NB4 (cell line): ENCODE results near the gene VANGL2.

Experiments
- DNase-seq: peaks from one replicate; pipeline ENCODE4 v3.0.0; 2010; ENCODE audit warnings: low read depth
- H3K4me3 ChIP-seq: one replicate; pipeline ENCODE4 v1.5.1; 2011; ENCODE audit warnings: mild to moderate bottlenecking, low read depth, low read length, moderate library complexity
- CTCF ChIP-seq: IDR thresholded peaks from one replicate; pipeline ENCODE4 v1.5.1; 2012; ENCODE audit warnings: low read depth, low read length
- MYC ChIP-seq: IDR thresholded peaks from 2 replicates; pipeline ENCODE4 v1.6.1; 2011; ENCODE audit warnings: low read depth, low read length
- POLR2A ChIP-seq: IDR thresholded peaks from 2 replicates; pipeline ENCODE4 v1.6.1; 2011; ENCODE audit warnings: mild to moderate bottlenecking; ENCODE audit not compliant: insufficient read length; ENCODE audit errors: extremely low read depth
- TF ChIP-seq, protein P1 (sequence below): IDR thresholded peaks from 2 replicates; pipeline ENCODE4 v1.6.1; 2011; ENCODE audit warnings: low read depth, low read length

VANGL2 gene

DNA sequence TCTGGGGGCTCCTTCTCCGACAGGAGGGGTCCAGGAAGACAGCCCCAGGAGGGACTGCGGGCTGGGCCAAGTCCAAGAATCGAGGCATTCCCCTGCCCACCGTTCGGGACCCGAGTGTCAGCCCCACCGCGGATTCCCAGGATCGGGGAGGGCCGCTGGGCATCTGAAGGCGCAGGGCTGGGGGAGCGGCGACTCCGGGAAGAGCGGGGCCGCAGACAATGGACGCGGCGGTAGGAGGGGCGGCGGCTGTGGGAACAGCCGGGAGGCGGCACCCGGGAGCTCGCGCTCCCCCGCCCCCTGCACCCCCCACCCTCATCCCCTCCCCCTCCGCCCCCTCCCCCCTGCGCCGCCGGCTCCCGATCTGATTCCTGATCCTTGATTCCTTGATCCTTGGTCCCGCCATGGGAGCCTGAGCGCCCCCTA is at the start of gene VANGL2:
Gene VANGL2 (plus strand): TSS at position 342 of the 423 bp plus-strand sequence. CDS start 15,274 bp downstream, outside the sequence.
- DNase-seq, result peak; percentile 48
- TF ChIP-seq CTCF (no peak), POLR2A (no peak), MYC (no peak)
- TF ChIP-seq, protein P1, sequence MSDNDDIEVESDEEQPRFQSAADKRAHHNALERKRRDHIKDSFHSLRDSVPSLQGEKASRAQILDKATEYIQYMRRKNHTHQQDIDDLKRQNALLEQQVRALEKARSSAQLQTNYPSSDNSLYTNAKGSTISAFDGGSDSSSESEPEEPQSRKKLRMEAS, result no peak
- no peak within 1 kb of the TSS for H3K4me3 ChIP-seq

- DNase-seq, result no peak
- H3K4me3 ChIP-seq, result no peak overlapping the region
- TF ChIP-seq CTCF (no peak), MYC (no peak), POLR2A (no peak)
- TF ChIP-seq, protein P1, result no peak
Observed at GRCh38 chr1:160351629-160352028, 48.7 kb upstream of the VANGL2 start.

- no peak overlapping the region for H3K4me3 ChIP-seq
- TF ChIP-seq CTCF, result no peak
- TF ChIP-seq, protein P1, result no peak
- TF ChIP-seq POLR2A, result no peak
- TF ChIP-seq MYC, result no peak
- no peak for DNase-seq
Observed at GRCh38 chr1:160352555-160352954, 47.8 kb upstream of the VANGL2 start.

DNA sequence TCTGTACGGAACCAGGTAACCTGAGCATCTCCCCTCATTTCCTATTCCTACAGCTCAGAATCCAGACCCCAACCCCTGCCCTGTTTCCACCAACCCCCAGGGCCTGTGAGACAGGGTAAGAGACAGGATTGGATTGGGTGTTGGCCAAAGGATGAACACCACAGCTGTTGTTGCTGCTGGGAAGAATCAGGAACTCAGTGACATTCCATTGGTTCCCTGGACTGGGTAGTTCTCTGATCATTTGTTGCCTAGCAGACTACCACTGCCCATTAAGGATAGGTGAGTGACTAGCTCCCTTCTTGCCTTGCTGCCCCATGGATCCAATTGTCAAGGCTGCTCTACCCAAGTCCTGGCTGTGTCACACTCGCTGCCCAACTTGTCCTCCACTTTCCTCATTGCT is 47.1 kb upstream of the VANGL2 start:
- no peak for DNase-seq
- TF ChIP-seq, protein P1, result no peak
- no peak for TF ChIP-seq POLR2A

DNA sequence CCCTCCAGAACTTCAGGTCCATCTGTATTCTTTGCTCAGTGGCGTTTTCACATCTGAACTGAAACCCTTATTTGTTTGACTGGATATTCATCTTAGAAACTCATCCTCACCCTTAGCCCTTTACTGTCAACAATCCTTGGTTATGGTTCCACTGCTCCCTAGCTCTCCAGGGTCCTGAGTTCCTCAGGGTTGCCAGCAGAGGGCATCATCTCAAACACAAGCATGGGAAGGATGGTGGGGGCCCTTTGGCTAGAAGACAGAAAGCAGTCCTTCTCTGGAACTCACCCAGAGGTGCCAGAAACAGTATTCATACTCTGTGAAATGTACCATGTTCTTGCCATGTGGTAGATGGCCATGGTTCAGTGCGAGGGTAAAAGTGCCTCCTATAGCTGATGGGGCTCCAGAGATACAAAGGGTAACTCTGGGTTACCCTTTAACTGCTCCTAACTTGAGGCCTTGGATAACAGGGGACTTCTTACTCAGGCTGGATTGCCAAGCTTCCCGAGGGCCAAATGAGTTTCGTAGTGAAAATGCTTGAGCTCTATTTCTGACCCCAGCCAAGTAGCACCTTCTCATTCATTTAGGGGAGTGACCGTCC is 45.9 kb upstream of the VANGL2 start:
- TF ChIP-seq, protein P1, result no peak
- TF ChIP-seq POLR2A (no peak), CTCF (peak; percentile 73)
- DNase-seq, result peak; percentile 56

More for the DNA sequence above, 47.1 kb upstream of the VANGL2 start:
- no peak overlapping the region for H3K4me3 ChIP-seq

DNA sequence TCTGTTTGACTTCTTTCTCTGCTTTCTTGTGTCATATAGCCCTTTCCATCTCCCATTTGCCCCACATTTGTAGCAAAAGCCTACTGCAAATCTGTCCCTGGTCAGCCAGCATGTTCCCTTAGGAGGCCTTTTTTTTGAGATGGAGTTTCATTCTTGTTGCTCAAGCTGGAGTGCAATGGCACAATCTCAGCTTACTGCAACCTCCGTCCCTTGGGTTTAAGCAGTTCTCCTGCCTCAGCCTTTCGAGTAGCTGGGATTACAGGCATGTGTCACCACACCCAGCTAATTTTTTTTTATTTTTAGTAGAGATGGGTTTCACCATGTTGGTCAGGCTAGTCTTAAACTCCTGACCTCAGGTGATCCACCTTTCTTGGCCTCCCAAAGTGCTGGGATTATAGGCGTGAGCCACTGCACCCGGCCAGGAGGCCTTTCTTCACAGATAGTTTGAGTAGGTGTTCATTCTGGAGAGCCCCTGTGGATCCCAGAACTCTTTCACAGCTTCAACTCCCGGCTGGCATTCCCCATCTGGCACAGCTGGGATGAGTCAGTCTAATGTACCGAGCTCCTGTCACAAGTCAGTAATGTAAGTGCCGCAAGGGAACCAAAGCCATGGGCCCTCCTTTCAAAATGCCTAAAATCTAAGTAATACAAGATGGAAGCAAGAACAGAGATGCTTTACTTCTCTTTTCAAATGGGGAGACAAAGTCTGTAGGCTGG is 42.9 kb upstream of the VANGL2 start:
- TF ChIP-seq MYC (no peak), CTCF (no peak), POLR2A (no peak)
- TF ChIP-seq, protein P1, result no peak
- H3K4me3 ChIP-seq, result no peak overlapping the region
- no peak for DNase-seq

More for the DNA sequence above, 45.9 kb upstream of the VANGL2 start:
- H3K4me3 ChIP-seq, result no peak overlapping the region
